HUES64 (cell line): Measurements from ENCODE around the gene SMPD3.

Source experiments
- H3K27ac ChIP-seq: 2 replicates; pipeline ENCODE4 v1.7.0; 2013; ENCODE audit warnings: low read depth, low read length, inconsistent platforms
- H3K27me3 ChIP-seq: 2 replicates; pipeline ENCODE4 v1.6.1; 2013; ENCODE audit warnings: mild to moderate bottlenecking, low read length; ENCODE audit not compliant: insufficient read depth
- H3K36me3 ChIP-seq: 2 replicates; pipeline ENCODE4 v1.6.1; 2013; ENCODE audit warnings: mild to moderate bottlenecking, low read length; ENCODE audit not compliant: insufficient read depth
- H3K4me1 ChIP-seq: 2 replicates; pipeline ENCODE4 v1.6.1; 2013; ENCODE audit warnings: mild to moderate bottlenecking, low read length, moderate library complexity; ENCODE audit not compliant: insufficient read depth
- H3K4me3 ChIP-seq: 2 replicates; pipeline ENCODE4 v1.5.1; 2013; ENCODE audit warnings: mild to moderate bottlenecking, low read length, moderate library complexity
- H3K9ac ChIP-seq: 2 replicates; pipeline ENCODE4 v1.6.1; 2013; ENCODE audit warnings: mild to moderate bottlenecking, low read depth, low read length
- H3K9me3 ChIP-seq: 2 replicates; pipeline ENCODE4 v1.6.1; 2013; ENCODE audit warnings: low read depth, low read length; ENCODE audit not compliant: insufficient read depth
- WGBS: fragments of 150-250, 120-280 bp; methylation state at CpG from one replicate; pipeline ENCODE4 v1.1.7; 2013; ENCODE audit warnings: missing lambda C conversion rate; 5-methylcytosine and 5-hydroxymethylcytosine counted together

SMPD3 gene

GRCh38 chr16:68367891-68368290 is 80.4 kb downstream of the SMPD3 start:
- 0 out of 2 replicates have a peak, but pooled peaks cover 6% of the 10 kb centered on the region for H3K4me1 ChIP-seq
- no peak overlapping the region for H3K4me3 ChIP-seq
- no peaks in the 10 kb centered on the region for H3K36me3 ChIP-seq
- H3K9me3 ChIP-seq, result no peaks in the 10 kb centered on the region
- no peak overlapping the region for H3K27ac ChIP-seq
- H3K27me3 ChIP-seq, result no peaks in the 10 kb centered on the region
- 91% methylated on average over 14 of the region's 14 CpGs for WGBS
- no peak overlapping the region for H3K9ac ChIP-seq

DNA sequence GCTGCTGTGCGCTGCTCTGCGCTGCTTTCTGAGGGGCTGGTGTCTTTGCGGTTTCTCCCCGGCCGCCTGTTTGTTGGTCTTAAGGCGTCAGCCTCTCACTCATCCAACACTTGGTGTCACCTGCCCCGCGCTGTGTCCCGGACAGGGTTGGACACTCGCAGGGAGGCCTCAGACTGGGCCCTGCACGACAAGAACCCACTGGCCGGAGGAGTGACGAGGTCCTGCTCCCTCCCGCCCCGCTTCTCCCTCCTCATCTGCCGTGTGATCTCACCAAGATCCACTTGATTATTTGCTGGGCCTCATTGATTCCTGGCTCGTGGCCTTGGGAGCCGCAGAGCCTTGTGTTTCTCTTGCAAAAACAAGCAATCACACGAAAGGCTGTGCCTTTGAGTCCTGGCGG is 80.9 kb downstream of the SMPD3 start:
- 86% methylated on average over 20 of the region's 20 CpGs for WGBS
- Histone ChIP-seq H3K9ac (no peak overlapping the region), H3K27me3 (no peaks in the 10 kb centered on the region), H3K27ac (no peak overlapping the region), H3K36me3 (no peaks in the 10 kb centered on the region), H3K4me3 (no peak overlapping the region), H3K4me1 (0 out of 2 replicates have a peak, but pooled peaks cover 6% of the 10 kb centered on the region), H3K9me3 (no peaks in the 10 kb centered on the region)

DNA sequence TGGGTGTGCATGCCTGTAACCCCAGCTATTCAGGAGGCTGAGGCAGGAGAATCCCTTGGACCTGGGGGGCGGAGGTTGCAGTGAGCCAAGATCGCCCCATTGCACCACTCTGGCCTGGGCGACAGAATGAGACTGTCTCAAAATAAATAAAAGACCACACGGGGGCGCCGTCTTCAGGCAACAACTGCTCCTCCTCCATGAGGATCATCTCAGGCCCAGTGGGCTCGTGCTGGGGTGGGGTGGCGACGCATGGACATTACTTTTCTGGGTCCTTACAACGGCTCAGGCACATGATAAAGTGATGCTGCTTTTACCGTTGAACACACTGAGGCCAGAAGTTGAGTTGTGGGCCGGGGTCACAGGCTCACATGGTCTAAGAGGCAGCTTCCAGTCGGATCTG is 81.3 kb downstream of the SMPD3 start:
- Histone ChIP-seq H3K4me1 (0 out of 2 replicates have a peak, but pooled peaks cover 6% of the 10 kb centered on the region), H3K27ac (no peak overlapping the region)

DNA sequence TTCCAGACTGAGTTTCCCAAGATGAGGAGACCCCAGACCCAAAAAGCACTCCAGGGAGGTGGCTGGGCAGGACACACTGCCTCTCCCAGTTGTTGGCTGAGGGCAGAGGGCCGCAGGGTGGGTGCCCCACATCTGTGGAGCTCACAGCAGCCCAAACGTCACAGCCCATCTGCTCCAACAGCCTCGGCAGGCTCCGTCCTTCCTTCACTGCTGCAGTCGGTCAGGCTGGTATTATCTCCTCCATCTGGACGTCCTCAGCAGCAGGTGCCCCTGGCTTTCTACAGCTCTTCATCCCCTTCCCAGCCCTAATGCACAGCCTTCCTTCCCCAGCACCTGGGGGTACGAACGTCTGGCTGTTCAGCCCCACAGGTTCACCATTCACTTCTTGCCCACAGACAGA is 82.2 kb downstream of the SMPD3 start:
- Histone ChIP-seq H3K9ac (no peak overlapping the region), H3K27ac (no peak overlapping the region), H3K4me3 (no peak overlapping the region), H3K36me3 (no peaks in the 10 kb centered on the region), H3K9me3 (no peaks in the 10 kb centered on the region), H3K4me1 (0 out of 2 replicates have a peak, but pooled peaks cover 6% of the 10 kb centered on the region), H3K27me3 (no peaks in the 10 kb centered on the region)
- WGBS, result 85% methylated on average over 8 of the region's 8 CpGs

More for the DNA sequence above, 81.3 kb downstream of the SMPD3 start:
- 44% methylated on average over 13 of the region's 13 CpGs for whole genome bisulfite sequencing
- H3K27me3 ChIP-seq, result no peaks in the 10 kb centered on the region
- no peak overlapping the region for H3K4me3 ChIP-seq
- no peaks in the 10 kb centered on the region for H3K9me3 ChIP-seq
- H3K36me3 ChIP-seq, result no peaks in the 10 kb centered on the region
- no peak overlapping the region for H3K9ac ChIP-seq

- no peaks in the 10 kb centered on the region for H3K36me3 ChIP-seq
- H3K9ac ChIP-seq, result no peak overlapping the region
- H3K27me3 ChIP-seq, result no peaks in the 10 kb centered on the region
- H3K9me3 ChIP-seq, result no peaks in the 10 kb centered on the region
- 0 out of 2 replicates have a peak, but pooled peaks cover 6% of the 10 kb centered on the region for H3K4me1 ChIP-seq
- no peak overlapping the region for H3K27ac ChIP-seq
- 82% methylated on average over 18 of the region's 18 CpGs for WGBS
- H3K4me3 ChIP-seq, result no peak overlapping the region
These were observed 83.0 kb downstream of the SMPD3 start for GRCh38 chr16:68365167-68365817.

DNA sequence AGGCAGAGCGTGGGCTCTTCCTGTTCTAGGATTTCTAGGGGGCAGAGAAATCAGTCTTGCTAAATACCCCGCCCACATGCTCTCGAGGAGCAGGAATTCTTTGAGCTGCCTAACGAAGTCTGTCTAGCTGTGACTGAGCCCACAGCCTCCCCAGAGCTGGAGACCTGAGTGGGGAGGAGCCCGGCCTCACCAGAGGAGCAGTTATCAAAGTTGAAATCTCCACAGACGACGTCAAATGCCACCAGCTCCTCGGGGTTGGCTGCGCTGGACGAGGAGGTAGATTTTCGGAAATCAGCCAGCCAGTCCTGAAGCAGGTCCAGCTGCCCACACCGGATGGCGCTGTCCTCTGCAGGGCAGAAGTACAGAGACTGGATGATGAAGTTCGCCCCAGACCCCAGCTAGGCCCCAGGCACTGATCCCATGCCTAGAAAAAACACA is 83.7 kb downstream of the SMPD3 start:
- no peak overlapping the region for H3K9ac ChIP-seq
- no peaks in the 10 kb centered on the region for H3K27me3 ChIP-seq
- H3K27ac ChIP-seq, result no peak overlapping the region
- 80% methylated on average over 14 of the region's 14 CpGs for WGBS
- H3K4me1 ChIP-seq, result 0 out of 2 replicates have a peak, but pooled peaks cover 6% of the 10 kb centered on the region
- H3K4me3 ChIP-seq, result no peak overlapping the region
- 0 out of 2 replicates have a peak, but pooled peaks cover 2% of the 10 kb centered on the region for H3K36me3 ChIP-seq
- no peaks in the 10 kb centered on the region for H3K9me3 ChIP-seq

DNA sequence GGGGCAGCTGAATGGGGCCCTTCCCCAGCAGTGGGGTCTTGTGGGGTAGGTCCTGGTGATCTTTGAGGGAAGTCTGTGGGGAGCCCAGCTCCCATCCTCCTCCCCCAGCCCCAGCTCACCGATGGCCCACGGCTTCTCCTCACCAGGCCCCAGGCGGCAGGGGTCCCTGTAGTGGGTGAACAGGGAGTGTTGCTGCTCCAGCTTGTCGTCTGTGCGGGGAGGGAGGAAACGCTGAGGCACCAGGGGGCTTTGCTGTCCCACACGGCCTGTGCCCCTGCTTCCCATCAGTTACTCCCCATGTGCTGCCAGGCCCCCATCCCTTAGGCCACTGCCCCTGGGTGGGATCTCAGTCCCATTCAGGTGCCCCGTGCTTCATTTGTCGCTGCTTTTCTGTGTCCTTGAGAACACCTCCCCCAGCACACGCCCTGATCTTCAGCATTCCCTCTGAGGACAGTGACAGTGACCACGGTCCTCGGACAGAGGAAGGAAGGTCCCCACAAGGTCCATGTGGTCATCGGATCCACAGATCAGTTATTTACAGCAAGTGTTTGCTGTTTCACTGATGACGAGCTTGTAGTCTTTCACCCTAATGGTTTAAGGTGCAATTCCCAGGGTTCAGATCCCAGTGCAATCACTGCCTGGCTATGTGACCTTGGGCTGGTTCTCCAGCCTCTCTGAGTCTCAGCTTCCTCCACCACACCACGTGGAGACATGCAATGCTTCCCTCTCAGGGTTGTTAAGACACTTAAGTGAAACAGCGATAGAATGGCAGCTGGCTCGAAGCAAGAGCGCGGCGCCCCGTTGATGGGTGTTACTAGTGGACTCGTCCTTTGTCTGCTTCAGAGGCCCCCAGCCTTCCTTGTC is 84.4 kb downstream of the SMPD3 start:
- Histone ChIP-seq H3K27me3 (no peaks in the 10 kb centered on the region), H3K9ac (no peak overlapping the region)

GRCh38 chr16:68362947-68363657 is 85.2 kb downstream of the SMPD3 start:
- Histone ChIP-seq H3K27ac (no peak overlapping the region), H3K27me3 (no peaks in the 10 kb centered on the region), H3K9me3 (no peaks in the 10 kb centered on the region), H3K9ac (no peak overlapping the region), H3K36me3 (peaks cover 6% of the 10 kb centered on the region), H3K4me3 (no peak overlapping the region), H3K4me1 (0 out of 2 replicates have a peak, but pooled peaks cover 6% of the 10 kb centered on the region)
- 87% methylated on average over 18 of the region's 18 CpGs for WGBS

More for the DNA sequence above, 84.4 kb downstream of the SMPD3 start:
- no peak overlapping the region for H3K4me3 ChIP-seq
- H3K27ac ChIP-seq, result no peak overlapping the region
- 87% methylated on average over 22 of the region's 22 CpGs for WGBS
- H3K36me3 ChIP-seq, result peaks cover 2% of the 10 kb centered on the region; the same call in 1 of the 2 replicates
- H3K4me1 ChIP-seq, result 0 out of 2 replicates have a peak, but pooled peaks cover 6% of the 10 kb centered on the region
- no peaks in the 10 kb centered on the region for H3K9me3 ChIP-seq

DNA sequence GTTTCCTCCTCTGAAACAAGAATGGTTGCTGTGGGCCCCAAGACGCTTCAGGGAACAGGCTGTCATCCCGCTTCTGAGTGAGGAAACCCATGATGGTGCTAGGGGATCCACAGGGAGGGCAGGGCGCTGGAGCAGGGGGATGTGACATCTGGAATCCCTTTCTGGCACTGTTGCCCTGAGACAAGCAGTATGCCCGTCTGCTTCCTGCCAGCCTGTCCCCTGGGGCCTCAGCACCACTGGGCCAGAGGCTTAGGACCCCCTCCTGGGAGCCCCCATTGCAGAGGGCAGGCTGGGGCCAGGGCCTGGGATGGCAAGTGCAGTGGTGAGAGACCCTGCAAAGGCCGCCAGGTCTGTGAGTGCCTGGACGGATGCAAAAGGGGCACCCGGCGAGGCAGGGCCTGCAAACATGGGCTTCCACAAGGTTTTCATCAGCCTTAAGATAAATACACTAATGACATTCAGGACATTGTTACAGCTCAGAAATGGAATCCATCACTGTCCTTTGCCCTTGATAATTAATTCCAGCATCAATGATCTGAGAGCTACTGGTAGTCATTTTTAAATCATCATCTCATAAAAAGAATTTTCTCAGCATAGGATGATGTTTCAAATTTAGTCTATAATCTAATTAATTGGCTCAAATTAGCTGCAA is 85.9 kb downstream of the SMPD3 start:
- H3K27me3 ChIP-seq, result no peaks in the 10 kb centered on the region
- WGBS, result 91% methylated on average over 8 of the region's 8 CpGs
- no peak overlapping the region for H3K27ac ChIP-seq
- H3K9ac ChIP-seq, result no peak overlapping the region
- peaks cover 13% of the 10 kb centered on the region for H3K36me3 ChIP-seq
- H3K4me1 ChIP-seq, result 0 out of 2 replicates have a peak, but pooled peaks cover 6% of the 10 kb centered on the region
- H3K4me3 ChIP-seq, result no peak overlapping the region
- no peaks in the 10 kb centered on the region for H3K9me3 ChIP-seq

DNA sequence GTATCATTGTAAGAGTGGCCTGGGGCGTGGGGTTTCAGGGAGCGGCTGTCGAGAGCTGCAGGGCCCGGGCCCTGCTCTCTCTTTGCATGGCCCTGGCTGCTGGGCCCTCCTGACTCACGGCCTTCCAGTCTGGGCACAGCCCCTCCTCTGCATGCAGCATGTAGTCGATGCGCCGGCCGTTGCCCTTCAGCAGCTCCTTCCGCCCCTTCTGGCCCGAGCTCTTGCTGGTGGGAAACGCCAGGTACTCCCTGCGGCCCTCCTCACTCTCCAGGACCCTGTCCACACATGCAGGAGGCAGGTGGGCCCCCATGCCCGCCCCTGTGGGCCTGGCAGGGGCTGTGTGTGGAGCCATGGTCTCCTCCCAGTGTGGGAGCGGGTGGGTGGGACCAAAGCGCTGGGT is 86.8 kb downstream of the SMPD3 start:
- Histone ChIP-seq H3K9me3 (no peaks in the 10 kb centered on the region), H3K27me3 (no peaks in the 10 kb centered on the region), H3K4me1 (0 out of 2 replicates have a peak, but pooled peaks cover 6% of the 10 kb centered on the region), H3K27ac (no peak overlapping the region), H3K36me3 (peaks cover 22% of the 10 kb centered on the region), H3K4me3 (no peak overlapping the region), H3K9ac (no peak overlapping the region)
- WGBS, result 80% methylated on average over 16 of the region's 16 CpGs
